HG03378 (cell line): ENCODE results near the gene CCER1.

Experiments used
- ATAC-seq: cut with Tn5 transposase; IDR thresholded peaks from one replicate; pipeline ENCODE4 v1.9.1; 2021; ENCODE audit warnings: mild to moderate bottlenecking, moderate library complexity; ENCODE audit not compliant: unreplicated experiment

CCER1 gene

GRCh38 chr12:90969346-90969745, 14.4 kb upstream of the CCER1 start:
- no peak for ATAC-seq

- peak; percentile 88 for ATAC-seq
These were observed 10.2 kb upstream of the CCER1 start for GRCh38 chr12:90965204-90965603.

GRCh38 chr12:90964616-90965015, 9.6 kb upstream of the CCER1 start:
- ATAC-seq, result no peak

DNA sequence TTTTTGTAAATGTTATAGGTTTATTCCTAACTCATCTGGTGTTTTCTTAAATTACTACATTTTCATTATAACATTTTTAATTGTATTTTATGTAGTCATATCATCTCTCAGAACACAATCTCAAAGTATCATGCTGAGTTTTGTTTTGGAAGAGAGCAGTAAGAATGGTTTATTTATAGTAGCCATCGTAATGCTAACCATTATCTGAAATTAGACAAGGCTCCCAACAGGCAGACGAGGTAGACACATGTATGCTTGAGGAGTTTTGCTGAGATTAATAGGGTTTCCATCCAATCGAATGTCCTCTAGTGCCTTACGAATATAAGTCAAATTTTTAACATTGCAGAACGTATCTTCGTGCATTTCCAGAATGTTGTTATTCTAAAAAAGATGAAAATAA, 9.0 kb upstream of the CCER1 start:
- ATAC-seq, result no peak

GRCh38 chr12:90961154-90961553, 6.2 kb upstream of the CCER1 start:
- no peak for ATAC-seq

GRCh38 chr12:90959538-90960139, 4.7 kb upstream of the CCER1 start:
- peak; percentile 91 for ATAC-seq

DNA sequence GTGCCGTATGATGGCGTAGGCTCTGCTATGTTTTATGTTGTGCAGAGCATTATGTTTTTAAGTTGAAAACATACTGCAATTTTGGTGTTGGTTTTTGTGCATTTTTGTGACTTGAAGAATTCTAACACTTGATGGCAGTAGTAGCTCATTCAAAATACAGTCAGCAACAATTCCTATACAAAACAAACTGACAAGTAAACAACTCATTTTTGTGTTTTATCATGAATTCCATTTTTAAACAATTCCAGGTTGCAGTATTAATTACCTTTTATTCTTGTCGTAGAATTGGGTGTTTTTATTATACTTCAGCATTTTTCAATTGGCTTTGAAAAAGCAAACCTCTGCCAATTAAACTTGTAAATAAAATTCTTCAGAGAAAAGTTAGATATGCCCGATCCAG, 4.1 kb upstream of the CCER1 start:
- ATAC-seq, result no peak

- no peak for ATAC-seq
These were observed 3.4 kb upstream of the CCER1 start for GRCh38 chr12:90958347-90958746.

DNA sequence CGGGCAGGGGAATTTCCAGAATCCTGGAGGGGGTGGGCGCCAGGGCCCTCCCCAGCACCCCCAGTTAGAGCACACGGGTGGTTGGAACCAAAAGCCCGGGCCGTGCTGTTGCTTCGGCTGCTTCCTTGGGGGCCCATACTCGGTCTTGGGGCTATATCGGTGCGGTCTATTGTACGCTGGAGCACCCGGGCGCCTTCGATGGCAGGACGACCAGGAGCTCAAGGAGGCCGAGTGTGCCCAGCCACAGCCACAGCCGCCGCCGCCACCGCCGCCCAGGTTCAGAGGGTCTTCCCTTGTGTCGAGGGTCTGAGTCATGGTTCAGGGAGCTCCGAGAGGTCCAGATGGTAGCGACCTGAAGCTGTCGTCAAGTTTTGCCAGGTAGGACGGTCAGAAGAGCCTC, 548 bp downstream of the CCER1 start:
- ATAC-seq, result no peak

GRCh38 chr12:90953956-90954421, 987 bp downstream of the CCER1 start:
- no peak for ATAC-seq

DNA sequence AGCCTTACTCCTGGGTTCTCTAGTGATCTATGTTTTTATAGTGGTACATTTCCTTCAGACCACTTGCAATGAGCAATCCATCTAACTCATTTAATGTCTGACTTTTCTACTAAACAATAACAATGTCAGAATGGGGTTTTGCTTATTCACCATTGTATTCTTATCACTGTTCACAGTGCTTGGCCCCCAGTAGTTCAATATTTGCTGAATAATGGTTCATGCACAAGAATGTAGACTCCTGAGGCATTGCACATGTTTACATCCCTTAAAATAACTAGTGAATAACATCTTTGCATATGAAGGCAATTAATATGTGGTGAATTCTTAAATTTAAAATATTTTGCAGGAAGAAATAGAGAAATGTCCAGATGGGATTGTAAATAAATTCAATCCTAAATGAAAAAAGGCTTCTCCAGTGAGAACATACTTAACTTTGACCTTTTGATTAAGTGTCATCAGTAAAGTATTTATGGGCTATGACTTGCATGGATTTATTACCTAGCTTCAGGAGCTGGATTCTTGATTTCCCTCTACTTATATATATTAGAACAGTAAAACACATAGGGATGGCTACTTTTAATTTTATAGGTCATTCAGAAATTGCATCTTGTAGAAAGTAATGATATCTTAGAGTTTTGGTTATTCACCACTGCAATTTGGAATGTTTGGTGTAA, 3.4 kb downstream of the CCER1 start:
- ATAC-seq, result no peak

- ATAC-seq, result no peak
These were observed 7.1 kb downstream of the CCER1 start for GRCh38 chr12:90947869-90948268.

- peak; percentile 86 for ATAC-seq
These were observed 9.8 kb downstream of the CCER1 start for GRCh38 chr12:90945070-90945649.

DNA sequence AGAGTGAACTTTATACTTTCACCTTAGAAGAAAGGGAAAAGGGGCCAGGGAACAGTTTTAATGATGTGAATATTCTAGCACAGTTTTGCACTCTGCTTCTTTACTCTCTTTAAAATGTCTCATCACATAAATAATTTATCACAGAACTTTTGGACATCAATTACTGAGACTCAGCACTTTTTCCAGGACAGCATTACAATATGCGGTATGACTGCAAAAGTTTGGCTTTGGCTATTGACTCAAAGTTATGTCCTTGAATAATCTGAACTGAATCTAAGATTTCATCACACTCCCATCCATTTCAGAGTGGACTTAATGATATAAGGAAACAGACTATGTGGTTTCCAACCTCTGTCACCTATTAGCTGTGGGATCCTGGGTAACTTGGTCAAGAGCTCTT, 11.7 kb downstream of the CCER1 start:
- no peak for ATAC-seq

DNA sequence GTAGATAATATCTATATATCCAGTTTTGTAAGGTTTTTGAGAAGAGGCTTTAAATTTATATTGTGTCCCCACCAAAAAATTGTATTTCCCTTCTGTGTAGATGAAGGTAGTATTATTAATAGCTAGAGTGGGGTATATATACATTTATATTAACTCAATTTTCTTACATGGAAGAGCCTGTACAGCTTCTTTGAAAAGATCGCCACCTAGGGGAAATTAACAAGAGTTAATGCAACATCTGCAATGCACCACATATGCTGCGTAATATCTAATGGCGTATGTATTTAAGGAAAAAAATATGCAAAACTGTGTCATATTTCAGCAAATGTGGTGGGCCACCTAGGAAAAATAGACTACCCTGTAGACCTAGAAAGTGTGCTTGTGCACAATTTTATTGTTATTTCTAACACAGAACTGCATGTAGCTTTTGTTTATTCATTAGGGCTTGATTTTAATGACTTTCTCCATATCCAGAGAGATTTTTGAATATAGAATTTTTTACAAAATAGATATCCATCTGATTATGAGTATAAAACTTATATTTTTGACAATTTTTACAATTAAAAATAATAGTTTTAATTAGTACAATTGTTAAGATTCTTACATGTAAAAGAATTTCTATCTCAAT, 14.0 kb downstream of the CCER1 start:
- peak; percentile 79 for ATAC-seq

DNA sequence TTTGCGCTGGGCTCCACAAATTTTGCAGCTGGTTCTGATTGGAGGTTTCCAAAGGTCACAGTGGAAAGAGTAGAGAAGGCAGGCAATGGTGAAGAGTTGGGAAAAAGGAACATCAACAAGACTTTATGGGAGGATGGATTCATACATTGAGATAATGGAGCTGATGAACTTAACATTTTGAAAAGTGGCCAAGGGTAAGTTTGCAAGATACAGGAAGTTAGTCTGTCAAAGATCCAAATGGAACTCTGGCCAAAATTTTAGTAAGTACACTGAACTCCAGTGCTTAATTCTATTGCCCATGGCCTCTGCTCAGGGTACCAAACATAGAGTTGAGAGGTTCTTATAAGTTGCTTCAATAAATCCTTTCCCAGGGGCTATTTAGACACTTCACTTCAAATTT, 15.6 kb downstream of the CCER1 start:
- no peak for ATAC-seq

GRCh38 chr12:90938451-90938850, 16.5 kb downstream of the CCER1 start:
- ATAC-seq, result no peak

- no peak for ATAC-seq
These were observed 17.3 kb downstream of the CCER1 start for GRCh38 chr12:90937651-90938050.

- ATAC-seq, result no peak
These were observed 18.6 kb downstream of the CCER1 start for GRCh38 chr12:90936230-90937005.

- no peak for ATAC-seq
These were observed 29.4 kb downstream of the CCER1 start for GRCh38 chr12:90925562-90925961.

DNA sequence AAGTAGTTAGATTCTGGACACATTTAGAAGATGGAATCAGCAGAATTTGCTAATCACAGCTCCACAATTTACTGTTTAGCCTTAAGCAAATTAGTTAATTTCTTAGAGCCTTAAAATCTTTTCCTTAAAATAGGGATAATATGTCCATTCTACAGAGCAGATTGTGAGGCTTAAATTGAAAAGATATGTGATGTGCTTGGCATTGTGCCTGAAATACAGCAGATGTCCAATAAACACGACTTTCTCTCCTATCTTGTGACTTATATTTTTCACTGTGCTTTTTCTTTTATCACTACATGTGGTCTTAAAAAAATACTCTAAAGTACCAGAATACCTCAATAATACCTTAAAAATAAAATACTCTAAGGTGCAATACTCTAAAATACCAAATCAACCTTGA, 30.6 kb downstream of the CCER1 start:
- ATAC-seq, result no peak
